MCF 10A (cell line): Measurements from ENCODE around the gene SREBF2. TPM values are rescaled to one million over a fixed set of nuclear protein-coding genes. Genes with fewer than 3 reads are reported as not detected.
A peak's percentile ranks its signal among the peaks of the same experiment; 100 is the strongest.

Experiments
- BruUV-seq: library from RNA; stranded (reverse); fragments of 400-500 nt; replicated peaks from 2 replicates; lab custom pipeline; 2021; lab: Mats Ljungman, UMichigan
- CTCF ChIA-PET: fragments of 300-600 bp; sonication (Branson Sonifier 250); formaldehyde crosslinking; extraction: SDS; loops from one replicate; lab custom pipeline; 2021; ENCODE audit warnings: antibody characterized with exemption, inconsistent platforms; lab: Yijun Ruan, JAX
- POLR2A ChIA-PET: fragments of 300-600, 350-650 bp; sonication (Branson Sonifier 250); formaldehyde crosslinking; extraction: SDS; loops from one replicate; lab custom pipeline; 2020; ENCODE audit warnings: antibody characterized with exemption, inconsistent platforms; lab: Yijun Ruan, JAX
- DNase-seq: peaks from one replicate; pipeline ENCODE4 v3.0.0-alpha.2; 2018; ENCODE audit not compliant: unreplicated experiment
- H3K27ac Mint-ChIP-seq: one replicate; pipeline ENCODE4 v1.8.0; 2022; ENCODE audit warnings: mild to moderate bottlenecking, low read depth, mixed read lengths; ENCODE audit not compliant: unreplicated experiment
- H3K27me3 Mint-ChIP-seq: one replicate; pipeline ENCODE4 v1.8.0; 2022; ENCODE audit warnings: mixed read lengths; ENCODE audit not compliant: insufficient read depth, unreplicated experiment
- H3K36me3 Mint-ChIP-seq: one replicate; pipeline ENCODE4 v1.8.0; 2022; ENCODE audit warnings: mild to moderate bottlenecking, moderate library complexity, mixed read lengths; ENCODE audit not compliant: insufficient read depth, unreplicated experiment
- H3K4me1 Mint-ChIP-seq: one replicate; pipeline ENCODE4 v1.8.0; 2022; ENCODE audit warnings: mixed read lengths; ENCODE audit not compliant: insufficient read depth, unreplicated experiment
- H3K4me3 Mint-ChIP-seq: one replicate; pipeline ENCODE4 v1.8.0; 2022; ENCODE audit warnings: mild to moderate bottlenecking, moderate library complexity, mixed read lengths; ENCODE audit not compliant: unreplicated experiment
- H3K9me3 Mint-ChIP-seq: one replicate; pipeline ENCODE4 v1.8.0; 2022; ENCODE audit warnings: mixed read lengths; ENCODE audit not compliant: unreplicated experiment
- intact Hi-C: fragments of 100-400 bp; cut with micrococcal nuclease; formaldehyde crosslinking; loops from 2 replicates; pipeline ENCODE4 v1.14.1; 2022
- total RNA-seq: library from RNA; stranded (reverse); gene quantifications from 2 replicates; pipeline ENCODE4 v1.2.3, GENCODE V29; 2022
- TF ChIP-seq, protein P1 (sequence below): fragments of 200-600 bp; IDR thresholded peaks from one replicate; pipeline ENCODE4 v1.8.0; 2022; ENCODE audit warnings: antibody characterized with exemption, mild to moderate bottlenecking; ENCODE audit not compliant: unreplicated experiment

SREBF2 gene
- total RNA-seq, 1 experiment from 2014 or later: 104 TPM

DNA sequence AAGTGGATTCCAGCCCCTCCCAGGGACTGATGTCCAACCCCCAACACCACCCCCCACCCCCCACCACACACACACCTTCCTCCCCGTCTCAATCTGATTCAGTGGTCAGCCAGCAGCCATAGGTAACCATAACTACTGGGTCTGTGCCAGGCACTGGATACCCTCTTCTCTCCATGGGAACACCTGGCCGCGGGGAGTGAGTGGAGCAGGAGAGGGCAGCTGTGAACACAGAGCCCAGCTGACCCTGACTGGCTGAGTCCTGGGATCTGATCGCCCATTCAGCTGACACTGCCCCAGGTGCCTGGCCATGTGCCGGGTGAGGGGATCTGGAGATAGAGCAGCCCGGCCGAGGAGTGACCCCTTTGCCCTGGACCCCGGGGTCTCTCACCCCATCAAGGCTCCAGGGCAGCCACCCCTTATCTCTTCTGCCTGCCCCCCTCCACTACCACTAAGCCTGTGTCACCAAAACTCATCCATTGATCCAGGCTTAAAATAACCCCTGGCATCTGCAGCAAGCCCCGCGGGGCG lies 84.5 kb downstream of the SREBF2 start:
- Mint-ChIP-seq H3K27me3 (peaks cover 34% of the 10 kb centered on the region), H3K4me3 (no peak overlapping the region), H3K27ac (no peak overlapping the region), H3K9me3 (no peaks in the 10 kb centered on the region), H3K4me1 (no peaks in the 10 kb centered on the region), H3K36me3 (no peaks in the 10 kb centered on the region)
- intact Hi-C loops: no loop called here
- CTCF ChIA-PET: interaction anchor here (0.6 kb wide), 3 partner anchors 33 to 518 kb away, joined by 3 to 5 read pairs (median 5); no protein-coding TSS in a partner anchor
- no peak for DNase-seq
- no TSS peak for BruUV-seq
- POLR2A ChIA-PET: no interaction called here
- TF ChIP-seq, protein P1, sequence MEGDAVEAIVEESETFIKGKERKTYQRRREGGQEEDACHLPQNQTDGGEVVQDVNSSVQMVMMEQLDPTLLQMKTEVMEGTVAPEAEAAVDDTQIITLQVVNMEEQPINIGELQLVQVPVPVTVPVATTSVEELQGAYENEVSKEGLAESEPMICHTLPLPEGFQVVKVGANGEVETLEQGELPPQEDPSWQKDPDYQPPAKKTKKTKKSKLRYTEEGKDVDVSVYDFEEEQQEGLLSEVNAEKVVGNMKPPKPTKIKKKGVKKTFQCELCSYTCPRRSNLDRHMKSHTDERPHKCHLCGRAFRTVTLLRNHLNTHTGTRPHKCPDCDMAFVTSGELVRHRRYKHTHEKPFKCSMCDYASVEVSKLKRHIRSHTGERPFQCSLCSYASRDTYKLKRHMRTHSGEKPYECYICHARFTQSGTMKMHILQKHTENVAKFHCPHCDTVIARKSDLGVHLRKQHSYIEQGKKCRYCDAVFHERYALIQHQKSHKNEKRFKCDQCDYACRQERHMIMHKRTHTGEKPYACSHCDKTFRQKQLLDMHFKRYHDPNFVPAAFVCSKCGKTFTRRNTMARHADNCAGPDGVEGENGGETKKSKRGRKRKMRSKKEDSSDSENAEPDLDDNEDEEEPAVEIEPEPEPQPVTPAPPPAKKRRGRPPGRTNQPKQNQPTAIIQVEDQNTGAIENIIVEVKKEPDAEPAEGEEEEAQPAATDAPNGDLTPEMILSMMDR: no peak

- Mint-ChIP-seq H3K4me3 (no peak overlapping the region), H3K4me1 (no peaks in the 10 kb centered on the region), H3K9me3 (no peaks in the 10 kb centered on the region), H3K27me3 (peaks cover 27% of the 10 kb centered on the region), H3K27ac (no peak overlapping the region), H3K36me3 (no peaks in the 10 kb centered on the region)
- intact Hi-C loops: no loop called here
- POLR2A ChIA-PET: no interaction called here
- peak; percentile 77 for DNase-seq
- BruUV-seq: no TSS peak
- TF ChIP-seq, protein P1: no peak
- CTCF ChIA-PET: interaction anchor here (0.6 kb wide), 2 partner anchors 32 to 519 kb away, joined by 3 to 5 read pairs; no protein-coding TSS in a partner anchor
Measured at GRCh38 chr22:41917903-41918791, 85.2 kb downstream of the SREBF2 start.

DNA sequence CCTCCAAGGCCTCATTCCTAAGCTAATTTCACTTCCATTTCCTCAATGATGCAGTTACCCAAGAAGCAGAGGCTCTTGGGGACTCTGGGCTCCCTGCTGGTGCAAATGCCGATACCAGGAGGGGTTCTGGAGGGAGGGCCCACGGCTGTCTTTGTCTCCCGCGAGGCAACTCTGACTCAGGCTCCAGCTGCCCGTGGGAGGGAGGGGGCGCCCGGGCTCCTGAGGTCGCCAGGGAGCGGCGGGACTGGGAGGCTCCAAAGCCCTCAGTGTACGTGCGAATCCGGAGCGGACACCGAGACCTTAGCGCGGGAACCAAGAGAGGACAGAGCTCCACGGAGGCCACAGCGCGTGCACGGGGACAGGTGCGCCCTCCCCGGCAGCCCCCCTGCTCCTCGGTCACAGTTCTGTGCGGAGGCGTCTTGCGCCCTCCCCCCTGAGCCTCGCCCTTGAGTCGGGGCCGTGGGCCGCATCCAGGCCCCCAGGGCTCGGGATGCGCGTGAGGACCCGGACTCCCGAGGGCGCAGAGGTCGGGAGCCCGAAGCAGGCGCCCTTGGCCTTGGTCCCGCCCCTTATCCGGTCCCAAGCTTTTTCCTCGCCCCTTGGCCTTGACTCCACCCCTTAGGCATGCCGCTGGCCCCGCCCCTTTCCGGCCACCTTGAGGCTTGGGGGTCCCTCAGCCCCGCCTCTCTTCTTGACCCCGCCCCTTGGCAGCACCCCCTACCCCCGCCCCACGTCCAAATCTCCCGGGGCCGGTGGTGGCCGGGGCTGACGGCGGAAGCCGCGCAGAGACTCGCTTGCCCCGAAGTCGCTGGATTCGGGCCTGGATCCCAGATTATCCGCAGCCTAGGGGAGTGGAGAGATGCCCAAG lies 86.7 kb downstream of the SREBF2 start:
- Mint-ChIP-seq H3K27me3 (peaks cover 19% of the 10 kb centered on the region), H3K4me1 (no peaks in the 10 kb centered on the region)

More for the DNA sequence above, 86.7 kb downstream of the SREBF2 start:
- Mint-ChIP-seq H3K36me3 (no peaks in the 10 kb centered on the region), H3K4me3 (no peak overlapping the region), H3K27ac (no peak overlapping the region), H3K9me3 (no peaks in the 10 kb centered on the region)
- ChIA-PET CTCF (no interaction called here), POLR2A (no interaction called here)
- TF ChIP-seq, protein P1: no peak
- no peak for DNase-seq
- no TSS peak for BruUV-seq
- intact Hi-C loops: no loop called here
